ENCODE measurements around the gene PPP1R7. TPM values are rescaled to one million over a fixed set of nuclear protein-coding genes. Genes with fewer than 3 reads are reported as not detected.
A peak's percentile ranks its signal among the peaks of the same experiment; 100 is the strongest.

The PPP1R7 gene
- total and polyA plus RNA-seq, 4 donors: 18.0 to 45.8 (median 29.0) TPM

GRCh38 chr2:241102239-241102803, 47.9 kb upstream of the PPP1R7 start, which contains the start of gene MTERF4:
TSS of gene MTERF4 (minus strand) at chr2:241102287. CDS start at chr2:241102273, 14 bp downstream.
- Histone ChIP-seq H3K27ac (ENCODE audit: low read depth in 1 of 2, low read length in 2 of 2) (peak within 1 kb of the TSS; percentile 59 to 93), H3K4me3 (ENCODE audit: low read depth in 1 of 3, low read length in 3 of 3) (peak within 1 kb of the TSS; percentile 87 to 95 (median 93)), H3K9ac (ENCODE audit: low read depth in 1 of 2, low read length in 2 of 2) (peak within 1 kb of the TSS; percentile 92 to 100), H3K36me3 (ENCODE audit: control insufficient read depth in 4 of 4, insufficient read depth in 3 of 4, low read depth in 1 of 4, low read length in 3 of 4) (peaks cover 0 to 13% (median 10%) of the 10 kb centered on the region in 4 donors), H3K4me1 (ENCODE audit: control insufficient read depth in 4 of 4, insufficient read depth in 4 of 4, low read length in 3 of 4) (peaks cover 0 to 22% (median 16%) of the 10 kb centered on the region in 4 donors), H3K27me3 (ENCODE audit: control insufficient read depth in 4 of 4, insufficient read depth in 4 of 4, low read length in 3 of 4) (no peaks in the 10 kb centered on the region), H3K9me3 (ENCODE audit: control insufficient read depth in 4 of 4, low read length in 3 of 4) (no peaks in the 10 kb centered on the region)
- under 1% methylated on average over 56 of the region's 56 CpGs for WGBS
- no peak for TF ChIP-seq ATF3 (IDR thresholded peaks at IDR 0.05)
- no peak for TF ChIP-seq EGR1 (IDR thresholded peaks at IDR 0.05; ENCODE audit: low read depth in 2 of 2)
- TF ChIP-seq FOXA2 (IDR thresholded peaks at IDR 0.05): no peak
- TF ChIP-seq NR2F2 (IDR thresholded peaks at IDR 0.05): no peak
- TF ChIP-seq ZBTB33 (IDR thresholded peaks at IDR 0.05): no peak
- peak; percentile 92 for TF ChIP-seq YY1 (IDR thresholded peaks at IDR 0.05)
- no peak for TF ChIP-seq HNF4G (IDR thresholded peaks at IDR 0.05)
- TF ChIP-seq JUND (IDR thresholded peaks at IDR 0.05): no peak
- peak; percentile 48 for TF ChIP-seq SP1 (IDR thresholded peaks at IDR 0.05)
- no peak for TF ChIP-seq FOXA1 (IDR thresholded peaks at IDR 0.05)
- TF ChIP-seq REST (IDR thresholded peaks at IDR 0.05): peak; percentile 39
- peak; percentile 92 to 97 for TF ChIP-seq GABPA (IDR thresholded peaks at IDR 0.05 in 1 of 2, conservative IDR thresholded peaks at IDR 0.05 in 1 of 2)
- no peak for TF ChIP-seq MAX (IDR thresholded peaks at IDR 0.05)
- peak; percentile 4 for TF ChIP-seq CTCF (IDR thresholded peaks at IDR 0.05; ENCODE audit: low read depth, low read length, missing input control)
- peak; percentile 39 to 61 for TF ChIP-seq RAD21 (IDR thresholded peaks at IDR 0.05)
- no peak for TF ChIP-seq RXRA (IDR thresholded peaks at IDR 0.05)
- TF ChIP-seq HNF4A (conservative IDR thresholded peaks at IDR 0.05): no peak
- TF ChIP-seq TAF1 (conservative IDR thresholded peaks at IDR 0.05): peak; percentile 41
- DNase-seq (ENCODE audit: low spot score): peak; percentile 89

All from liver (tissue), 9 donors.